ENCODE results near the gene PLPPR3. TPM values are rescaled to one million over a fixed set of nuclear protein-coding genes. Genes with fewer than 3 reads are reported as not detected.

Gene PLPPR3
- total and polyA plus RNA-seq, 9 of the 15 experiments (the other 6 are each of a cell fraction or from before 2014, with no cell fraction given): 0.01 to 48.2 (median 8.6) TPM

GRCh38 chr19:797528-798414 lies 24.0 kb downstream of the PLPPR3 start (continued):
- TF ChIP-seq, protein P1, sequence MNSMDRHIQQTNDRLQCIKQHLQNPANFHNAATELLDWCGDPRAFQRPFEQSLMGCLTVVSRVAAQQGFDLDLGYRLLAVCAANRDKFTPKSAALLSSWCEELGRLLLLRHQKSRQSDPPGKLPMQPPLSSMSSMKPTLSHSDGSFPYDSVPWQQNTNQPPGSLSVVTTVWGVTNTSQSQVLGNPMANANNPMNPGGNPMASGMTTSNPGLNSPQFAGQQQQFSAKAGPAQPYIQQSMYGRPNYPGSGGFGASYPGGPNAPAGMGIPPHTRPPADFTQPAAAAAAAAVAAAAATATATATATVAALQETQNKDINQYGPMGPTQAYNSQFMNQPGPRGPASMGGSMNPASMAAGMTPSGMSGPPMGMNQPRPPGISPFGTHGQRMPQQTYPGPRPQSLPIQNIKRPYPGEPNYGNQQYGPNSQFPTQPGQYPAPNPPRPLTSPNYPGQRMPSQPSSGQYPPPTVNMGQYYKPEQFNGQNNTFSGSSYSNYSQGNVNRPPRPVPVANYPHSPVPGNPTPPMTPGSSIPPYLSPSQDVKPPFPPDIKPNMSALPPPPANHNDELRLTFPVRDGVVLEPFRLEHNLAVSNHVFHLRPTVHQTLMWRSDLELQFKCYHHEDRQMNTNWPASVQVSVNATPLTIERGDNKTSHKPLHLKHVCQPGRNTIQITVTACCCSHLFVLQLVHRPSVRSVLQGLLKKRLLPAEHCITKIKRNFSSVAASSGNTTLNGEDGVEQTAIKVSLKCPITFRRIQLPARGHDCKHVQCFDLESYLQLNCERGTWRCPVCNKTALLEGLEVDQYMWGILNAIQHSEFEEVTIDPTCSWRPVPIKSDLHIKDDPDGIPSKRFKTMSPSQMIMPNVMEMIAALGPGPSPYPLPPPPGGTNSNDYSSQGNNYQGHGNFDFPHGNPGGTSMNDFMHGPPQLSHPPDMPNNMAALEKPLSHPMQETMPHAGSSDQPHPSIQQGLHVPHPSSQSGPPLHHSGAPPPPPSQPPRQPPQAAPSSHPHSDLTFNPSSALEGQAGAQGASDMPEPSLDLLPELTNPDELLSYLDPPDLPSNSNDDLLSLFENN (IDR thresholded peaks at IDR 0.05; ENCODE audit: low read depth in 2 of 2, low read length in 2 of 2): 0 out of 4 replicates have a peak, but pooled peaks of 1 of the 2 experiments have one; percentile 23
- TF ChIP-seq, protein P2, sequence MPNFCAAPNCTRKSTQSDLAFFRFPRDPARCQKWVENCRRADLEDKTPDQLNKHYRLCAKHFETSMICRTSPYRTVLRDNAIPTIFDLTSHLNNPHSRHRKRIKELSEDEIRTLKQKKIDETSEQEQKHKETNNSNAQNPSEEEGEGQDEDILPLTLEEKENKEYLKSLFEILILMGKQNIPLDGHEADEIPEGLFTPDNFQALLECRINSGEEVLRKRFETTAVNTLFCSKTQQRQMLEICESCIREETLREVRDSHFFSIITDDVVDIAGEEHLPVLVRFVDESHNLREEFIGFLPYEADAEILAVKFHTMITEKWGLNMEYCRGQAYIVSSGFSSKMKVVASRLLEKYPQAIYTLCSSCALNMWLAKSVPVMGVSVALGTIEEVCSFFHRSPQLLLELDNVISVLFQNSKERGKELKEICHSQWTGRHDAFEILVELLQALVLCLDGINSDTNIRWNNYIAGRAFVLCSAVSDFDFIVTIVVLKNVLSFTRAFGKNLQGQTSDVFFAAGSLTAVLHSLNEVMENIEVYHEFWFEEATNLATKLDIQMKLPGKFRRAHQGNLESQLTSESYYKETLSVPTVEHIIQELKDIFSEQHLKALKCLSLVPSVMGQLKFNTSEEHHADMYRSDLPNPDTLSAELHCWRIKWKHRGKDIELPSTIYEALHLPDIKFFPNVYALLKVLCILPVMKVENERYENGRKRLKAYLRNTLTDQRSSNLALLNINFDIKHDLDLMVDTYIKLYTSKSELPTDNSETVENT (CRISPR knock-in tag; IDR thresholded peaks at IDR 0.05): peak; percentile 57; the same call in 1 of the 2 replicates
- TF ChIP-seq MYC (IDR thresholded peaks at IDR 0.05; ENCODE audit: low read depth, low read length) (peak; percentile 64; the same call in 1 of the 2 replicates), MYC (CRISPR knock-in tag; IDR thresholded peaks at IDR 0.05; ENCODE audit: borderline replicate concordance, low read depth) (no peak), MTA3 (IDR thresholded peaks at IDR 0.05; ENCODE audit: borderline replicate concordance) (peak; percentile 80; the same call in 1 of the 2 replicates), ZKSCAN8 (CRISPR knock-in tag; IDR thresholded peaks at IDR 0.05) (peak; percentile 75), HNRNPLL (IDR thresholded peaks at IDR 0.05; ENCODE audit: low read depth, low read length, poor library complexity, severe bottlenecking) (peak; percentile 24), ZNF395 (CRISPR knock-in tag; IDR thresholded peaks at IDR 0.05) (peak; percentile 80), POLR2AphosphoS5 (IDR thresholded peaks at IDR 0.05; ENCODE audit: control insufficient read depth, insufficient read depth, low read depth, low read length) (peak; percentile 30; the same call in 1 of the 2 replicates)
- TF ChIP-seq, protein P3, sequence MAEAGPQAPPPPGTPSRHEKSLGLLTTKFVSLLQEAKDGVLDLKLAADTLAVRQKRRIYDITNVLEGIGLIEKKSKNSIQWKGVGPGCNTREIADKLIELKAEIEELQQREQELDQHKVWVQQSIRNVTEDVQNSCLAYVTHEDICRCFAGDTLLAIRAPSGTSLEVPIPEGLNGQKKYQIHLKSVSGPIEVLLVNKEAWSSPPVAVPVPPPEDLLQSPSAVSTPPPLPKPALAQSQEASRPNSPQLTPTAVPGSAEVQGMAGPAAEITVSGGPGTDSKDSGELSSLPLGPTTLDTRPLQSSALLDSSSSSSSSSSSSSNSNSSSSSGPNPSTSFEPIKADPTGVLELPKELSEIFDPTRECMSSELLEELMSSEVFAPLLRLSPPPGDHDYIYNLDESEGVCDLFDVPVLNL (CRISPR knock-in tag; IDR thresholded peaks at IDR 0.05; ENCODE audit: low read depth): no peak

Measured in K562 (cell line).